ENCODE results near the gene DRAXIN.

GRCh38 chr1:11688506-11688905 lies 3.0 kb upstream of the DRAXIN start:
- TF ChIP-seq POLR2A (IDR thresholded peaks at IDR 0.05) (no peak), CTCF (IDR thresholded peaks at IDR 0.05) (no peak)

Measured in heart left ventricle (tissue), 13 donors.